H1 (cell line): ENCODE results near the gene FAM174A. TPM values are rescaled to one million over a fixed set of nuclear protein-coding genes. Genes with fewer than 3 reads are reported as not detected.

Source experiments
- CTCF ChIA-PET: fragments of 300-600 bp; sonication (Branson Sonifier 250); formaldehyde crosslinking; loops from one replicate; lab custom pipeline; 2021; ENCODE audit not compliant: partially characterized antibody; lab: Charles Lee
- POLR2A ChIA-PET: fragments of 300-600 bp; sonication (Branson Sonifier 250); formaldehyde crosslinking; loops from one replicate; lab custom pipeline; 2021; ENCODE audit warnings: inconsistent platforms; ENCODE audit not compliant: partially characterized antibody; lab: Charles Lee
- DNase-seq, 2 experiments: peaks; one replicate each; pipeline versions ENCODE4 v3.0.0 to v3.0.0-alpha.2; 2010 to 2022; ENCODE audit warnings: low spot score in 2 of 2, low read depth in 1 of 2, mixed read lengths in 1 of 2
- FAIRE-seq: peaks from 2 replicates; lab custom pipeline; 2011; peaks lifted over from hg19 to GRCh38; lab: Jason Lieb, UNC
- H2AFZ ChIP-seq: 2 replicates; pipeline ENCODE4 v1.8.1; 2012; ENCODE audit warnings: low read length, inconsistent platforms
- H2AK5ac ChIP-seq: 2 replicates; pipeline ENCODE4 v1.6.1; 2013; ENCODE audit warnings: low read depth, low read length
- H2BK120ac ChIP-seq: replicated peaks from 2 replicates; pipeline ENCODE3; 2013; ENCODE audit warnings: low read depth, low read length, inconsistent platforms
- H2BK12ac ChIP-seq: 2 replicates; pipeline ENCODE4 v1.6.1; 2013; ENCODE audit warnings: low read depth, low read length
- H2BK15ac ChIP-seq: 2 replicates; pipeline ENCODE4 v1.6.1; 2013; ENCODE audit warnings: low read length
- H2BK20ac ChIP-seq: 2 replicates; pipeline ENCODE4 v1.6.1; 2013; ENCODE audit warnings: low read length
- H2BK5ac ChIP-seq: 2 replicates; pipeline ENCODE4 v1.6.1; 2013; ENCODE audit warnings: low read depth, low read length
- H3K14ac ChIP-seq: 2 replicates; pipeline ENCODE4 v1.6.1; 2013; ENCODE audit warnings: inconsistent platforms; ENCODE audit not compliant: insufficient read length
- H3K18ac ChIP-seq: 2 replicates; pipeline ENCODE4 v1.6.1; 2013; ENCODE audit warnings: low read length; ENCODE audit errors: extremely low read depth
- H3K23ac ChIP-seq: 2 replicates; pipeline ENCODE4 v1.6.1; 2013; ENCODE audit warnings: inconsistent platforms; ENCODE audit not compliant: insufficient read length
- H3K23me2 ChIP-seq: 2 replicates; pipeline ENCODE4 v1.6.1; 2013; ENCODE audit warnings: low read depth, low read length
- H3K27ac ChIP-seq: 2 replicates; pipeline ENCODE4 v1.6.1; 2011; ENCODE audit warnings: low read depth, low read length, inconsistent platforms
- H3K27me3 ChIP-seq, 4 experiments: replicated peaks in 1 of 4; 1 replicate in 1 of 4; 2 replicates in 3 of 4; pipeline versions ENCODE4 v1.6.1 to v1.8.1; 2011 to 2013; ENCODE audit warnings: low read length in 3 of 4, mild to moderate bottlenecking in 3 of 4, inconsistent platforms in 2 of 4, mixed read lengths in 2 of 4, moderate library complexity in 1 of 4; ENCODE audit not compliant: control insufficient read depth in 3 of 4, insufficient read depth in 3 of 4; ENCODE audit errors: extremely low read depth in 1 of 4
- H3K36me3 ChIP-seq, 4 experiments: 2 replicates each; pipeline versions ENCODE4 v1.6.1 to v1.8.1; 2011 to 2013; ENCODE audit warnings: mild to moderate bottlenecking in 4 of 4, low read length in 3 of 4, moderate library complexity in 2 of 4, control low read depth in 1 of 4, inconsistent platforms in 1 of 4; ENCODE audit not compliant: insufficient read depth in 4 of 4, control insufficient read depth in 2 of 4
- H3K4ac ChIP-seq: replicated peaks from 2 replicates; pipeline ENCODE3; 2013; ENCODE audit warnings: low read length, low read depth, mixed read lengths, inconsistent platforms; ENCODE audit not compliant: insufficient read length
- H3K4me1 ChIP-seq, 4 experiments: replicated peaks in 1 of 4; 1 replicate in 1 of 4; 2 replicates in 3 of 4; pipeline versions ENCODE4 v1.6.1 to v1.8.1; 2011 to 2013; ENCODE audit warnings: low read length in 3 of 4, inconsistent platforms in 2 of 4, mixed read lengths in 1 of 4; ENCODE audit not compliant: insufficient read depth in 4 of 4, control insufficient read depth in 3 of 4
- H3K4me2 ChIP-seq, 2 experiments: 2 replicates each; pipeline versions ENCODE4 v1.6.1 to v1.8.1; 2011 to 2013; ENCODE audit warnings: low read depth in 2 of 2, low read length in 2 of 2, control low read depth in 1 of 2, inconsistent platforms in 1 of 2, mild to moderate bottlenecking in 1 of 2; ENCODE audit not compliant: insufficient read depth in 1 of 2
- H3K4me3 ChIP-seq, 4 experiments: fragments of 200-600, 300-600 bp in 1 of 4; sonication (generic), shearing (Covaris generic), sonication (Bioruptor Twin) in 1 of 4; 2 replicates each; pipeline versions ENCODE4 v1.5.1 to v1.8.1; 2011 to 2016; ENCODE audit warnings: low read length in 4 of 4, low read depth in 3 of 4, control low read depth in 2 of 4, inconsistent platforms in 2 of 4, mild to moderate bottlenecking in 2 of 4, mixed read lengths in 1 of 4, moderate library complexity in 1 of 4; ENCODE audit not compliant: insufficient read depth in 2 of 4; ENCODE audit errors: extremely low read depth in 1 of 4
- H3K56ac ChIP-seq: replicated peaks from 2 replicates; pipeline ENCODE3; 2013; ENCODE audit warnings: low read depth, mild to moderate bottlenecking, mixed read lengths, low read length, inconsistent platforms; ENCODE audit not compliant: insufficient read length
- H3K79me1 ChIP-seq: 2 replicates; pipeline ENCODE4 v1.6.1; 2013; ENCODE audit warnings: low read depth, low read length, control low read depth
- H3K79me2 ChIP-seq, 2 experiments: 2 replicates each; pipeline versions ENCODE4 v1.6.1 to v1.8.1; 2012 to 2013; ENCODE audit warnings: low read length in 2 of 2, mild to moderate bottlenecking in 2 of 2, inconsistent platforms in 1 of 2; ENCODE audit not compliant: insufficient read depth in 2 of 2, control insufficient read depth in 1 of 2
- H3K9ac ChIP-seq, 4 experiments: replicated peaks in 1 of 4; 1 replicate in 1 of 4; 2 replicates in 3 of 4; pipeline versions ENCODE4 v1.6.1 to v1.8.1; 2011 to 2013; ENCODE audit warnings: low read depth in 3 of 4, low read length in 3 of 4, control low read depth in 2 of 4, mild to moderate bottlenecking in 2 of 4, moderate library complexity in 2 of 4, inconsistent platforms in 1 of 4; ENCODE audit errors: extremely low read depth in 1 of 4
- H3K9me3 ChIP-seq, 2 experiments: 2 replicates each; pipeline versions ENCODE4 v1.6.1 to v1.8.1; 2012 to 2013; ENCODE audit warnings: mild to moderate bottlenecking in 2 of 2, moderate library complexity in 2 of 2, control low read depth in 1 of 2, inconsistent platforms in 1 of 2, low read depth in 1 of 2, low read length in 1 of 2, mixed read lengths in 1 of 2; ENCODE audit not compliant: insufficient read depth in 2 of 2
- H4K20me1 ChIP-seq, 2 experiments: replicated peaks in 1 of 2; 2 replicates each; pipeline versions ENCODE3 to v1.8.1; 2011 to 2013; ENCODE audit warnings: inconsistent platforms in 2 of 2, low read length in 2 of 2, mild to moderate bottlenecking in 1 of 2; ENCODE audit not compliant: insufficient read depth in 2 of 2, control insufficient read depth in 1 of 2
- H4K5ac ChIP-seq: 2 replicates; pipeline ENCODE4 v1.6.1; 2013; ENCODE audit warnings: low read length, low read depth, mixed read lengths, inconsistent platforms; ENCODE audit not compliant: insufficient read length
- H4K8ac ChIP-seq: 2 replicates; pipeline ENCODE4 v1.8.0; 2013; ENCODE audit warnings: mild to moderate bottlenecking, moderate library complexity, low read length, inconsistent platforms; ENCODE audit not compliant: insufficient read depth; ENCODE audit errors: extremely low read depth
- H4K91ac ChIP-seq: replicated peaks from 2 replicates; pipeline ENCODE3; 2013; ENCODE audit warnings: low read length, mixed read lengths, inconsistent platforms; ENCODE audit not compliant: insufficient read length
- ATF2 ChIP-seq: IDR thresholded peaks from 2 replicates; pipeline ENCODE4 v1.6.1; 2012; ENCODE audit warnings: low read length, inconsistent platforms
- PHF8 ChIP-seq: fragments of 200-600 bp; sonication (generic); conservative IDR thresholded peaks from 2 replicates; pipeline ENCODE4 v1.7.1; 2012; ENCODE audit warnings: low read depth, mild to moderate bottlenecking, inconsistent platforms, low read length, moderate library complexity
- SAP30 ChIP-seq: fragments of 300-600 bp; sonication (generic); IDR thresholded peaks from 2 replicates; pipeline ENCODE4 v1.7.1; 2012; ENCODE audit warnings: low read length, moderate library complexity, mild to moderate bottlenecking, inconsistent platforms; ENCODE audit not compliant: insufficient read depth, insufficient replicate concordance
- SIN3A ChIP-seq, 2 experiments: IDR thresholded peaks in 1 of 2; conservative IDR thresholded peaks in 1 of 2; 2 replicates each; pipeline ENCODE4 v1.6.1; 2011 to 2012; ENCODE audit warnings: low read length in 2 of 2, improper control_type of control experiment in 1 of 2, low read depth in 1 of 2, mild to moderate bottlenecking in 1 of 2
- SUZ12 ChIP-seq: fragments of 200-600 bp; sonication (generic); IDR thresholded peaks from 2 replicates; pipeline ENCODE4 v1.6.1; 2012; ENCODE audit warnings: mild to moderate bottlenecking, inconsistent platforms, low read length, moderate library complexity, mixed read lengths
- TAF1 ChIP-seq: IDR thresholded peaks from 2 replicates; pipeline ENCODE4 v1.6.1; 2011; ENCODE audit warnings: mild to moderate bottlenecking, low read depth, low read length
- WGBS, 2 experiments: shearing (Covaris generic) in 1 of 2; methylation state at CpG; one replicate each; pipeline versions ENCODE4 v1.1.6 to v1.1.7; 2013 to 2015; ENCODE audit warnings: low lambda C conversion rate in 2 of 2, mixed read lengths in 2 of 2, inconsistent platforms in 1 of 2, low coverage in 1 of 2, missing lambda C conversion rate in 1 of 2; ENCODE audit not compliant: insufficient replicate concordance in 2 of 2, insufficient coverage in 1 of 2, insufficient read length in 1 of 2; ENCODE audit errors: extremely low coverage in 1 of 2, missing lambda C conversion rate in 1 of 2; 5-methylcytosine and 5-hydroxymethylcytosine counted together
- polyA plus RNA-seq, 7 experiments: library from polyadenylated mRNA; depleted of rRNA in 3 of 7; stranded (reverse) in 5 of 7; unstranded in 2 of 7; fragments of >200 nt in 5 of 7; fragments of 200-250 nt in 2 of 7; gene quantifications; 1 replicate in 5 of 7; 2 replicates in 1 of 7; 4 replicates in 1 of 7; pipeline versions ENCODE4 v1.2.1 to v1.2.3, GENCODE V29; 2011 to 2013; ENCODE audit warnings: missing spikeins in 2 of 7, mixed read lengths in 2 of 7
- total RNA-seq: library from RNA; stranded (reverse); fragmentation: NEBNext Ultra II Directional; extraction: Animal tissue kit (Norgen Biotek cat#: 25700); gene quantifications from 2 replicates; pipeline ENCODE4 v1.2.1, GENCODE V29; 2021

Gene FAM174A
- total and polyA plus RNA-seq, 2 of the 8 experiments (the other 6 are each of a cell fraction or from before 2014, with no cell fraction given) = 3.9 to 5.3 TPM

GRCh38 chr5:100542086-100542485, 6.9 kb downstream of the FAM174A start:
- Histone ChIP-seq H4K8ac (no peak overlapping the region), H3K23me2 (no peaks in the 10 kb centered on the region), H3K36me3 (no peaks in the 10 kb centered on the region), H2BK15ac (no peak overlapping the region), H4K91ac (no peak overlapping the region), H3K27me3 (no peaks in the 10 kb centered on the region), H3K9me3 (no peaks in the 10 kb centered on the region), H2AK5ac (no peak overlapping the region), H2BK12ac (no peak overlapping the region), H3K4me1 (no peaks in the 10 kb centered on the region), H3K79me2 (0 out of 4 replicates have a peak, but pooled peaks cover 0 to under 1% of the 10 kb centered on the region in 2 experiments), H4K20me1 (no peaks in the 10 kb centered on the region), H3K27ac (no peak overlapping the region), H3K56ac (no peak overlapping the region), H3K9ac (no peak overlapping the region), H3K4me2 (no peak overlapping the region), H3K23ac (no peak overlapping the region), H2BK120ac (no peak overlapping the region), H4K5ac (no peak overlapping the region), H3K4ac (no peak overlapping the region), H2BK20ac (no peak overlapping the region), H3K14ac (no peak overlapping the region), H3K18ac (no peak overlapping the region), H3K79me1 (no peaks in the 10 kb centered on the region), H2BK5ac (no peak overlapping the region), H2AFZ (no peak overlapping the region), H3K4me3 (no peak overlapping the region)
- DNase-seq (no peak), FAIRE-seq (no peak)
- 95% methylated on average over 1 of the region's 1 CpG; no CpG with 5 or more reads in 1 of the 2 experiments for WGBS, 2 experiments
- CTCF ChIA-PET = interaction anchor here (1.0 to 1.8 kb wide), 3 partner anchors 11 to 22 kb away, joined by 4 to 5 read pairs (median 4); no protein-coding TSS in a partner anchor
- POLR2A ChIA-PET = no interaction called here
- TF ChIP-seq PHF8 = no peak
- TF ChIP-seq TAF1 = no peak
- no peak for TF ChIP-seq SUZ12
- TF ChIP-seq SAP30 = no peak
- no peak for TF ChIP-seq SIN3A (conservative IDR thresholded peaks at IDR 0.05 in 1 of 2, IDR thresholded peaks at IDR 0.05 in 1 of 2; ENCODE audit: low read depth in 1 of 2, low read length in 2 of 2)
- no peak for TF ChIP-seq ATF2
